ENCODE measurements around the gene BCAR3.

DNA sequence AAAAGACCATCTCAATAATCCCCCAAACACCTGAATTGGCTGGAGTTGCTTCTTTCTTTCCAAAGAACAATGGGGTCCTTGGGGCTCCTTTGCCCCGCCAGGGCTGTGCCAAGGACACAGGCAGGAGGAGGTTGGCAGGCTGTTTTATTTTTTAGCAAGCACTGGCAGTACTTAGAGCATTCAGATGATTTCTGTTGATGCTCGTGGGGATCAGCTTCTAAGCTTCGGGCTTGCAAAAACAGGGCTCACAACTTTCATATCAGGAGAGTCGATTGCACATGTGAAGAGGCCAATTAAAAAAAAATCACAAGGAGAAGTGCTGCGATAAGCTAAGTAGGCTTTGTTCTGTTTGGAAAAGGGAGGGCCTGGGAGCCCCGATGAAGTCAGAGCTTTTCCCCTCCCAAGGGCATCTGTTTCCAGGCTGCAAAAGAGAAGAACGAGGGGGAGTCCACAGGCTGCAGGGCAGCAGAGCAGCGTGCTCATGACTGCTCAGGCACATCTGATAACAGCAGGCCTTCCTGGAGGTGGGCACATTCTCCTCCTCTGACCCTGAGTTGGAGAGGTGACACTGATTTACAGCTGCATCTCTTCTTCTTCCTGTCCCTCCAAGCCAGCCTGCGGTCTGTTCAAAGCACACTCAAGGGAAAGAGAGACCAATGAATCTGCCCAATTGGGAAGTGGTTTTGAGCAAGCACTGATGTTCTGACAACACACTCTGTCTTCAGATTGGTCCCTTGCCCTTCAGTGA is 27.3 kb upstream of the BCAR3 start:
- TF ChIP-seq, protein P1, sequence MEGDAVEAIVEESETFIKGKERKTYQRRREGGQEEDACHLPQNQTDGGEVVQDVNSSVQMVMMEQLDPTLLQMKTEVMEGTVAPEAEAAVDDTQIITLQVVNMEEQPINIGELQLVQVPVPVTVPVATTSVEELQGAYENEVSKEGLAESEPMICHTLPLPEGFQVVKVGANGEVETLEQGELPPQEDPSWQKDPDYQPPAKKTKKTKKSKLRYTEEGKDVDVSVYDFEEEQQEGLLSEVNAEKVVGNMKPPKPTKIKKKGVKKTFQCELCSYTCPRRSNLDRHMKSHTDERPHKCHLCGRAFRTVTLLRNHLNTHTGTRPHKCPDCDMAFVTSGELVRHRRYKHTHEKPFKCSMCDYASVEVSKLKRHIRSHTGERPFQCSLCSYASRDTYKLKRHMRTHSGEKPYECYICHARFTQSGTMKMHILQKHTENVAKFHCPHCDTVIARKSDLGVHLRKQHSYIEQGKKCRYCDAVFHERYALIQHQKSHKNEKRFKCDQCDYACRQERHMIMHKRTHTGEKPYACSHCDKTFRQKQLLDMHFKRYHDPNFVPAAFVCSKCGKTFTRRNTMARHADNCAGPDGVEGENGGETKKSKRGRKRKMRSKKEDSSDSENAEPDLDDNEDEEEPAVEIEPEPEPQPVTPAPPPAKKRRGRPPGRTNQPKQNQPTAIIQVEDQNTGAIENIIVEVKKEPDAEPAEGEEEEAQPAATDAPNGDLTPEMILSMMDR (IDR thresholded peaks at IDR 0.05): no peak
- no peak for TF ChIP-seq POLR2A (IDR thresholded peaks at IDR 0.05)

Measured in vagina (tissue), 2 donors.